ENCODE results near the gene TUBB4A.
"Not testable (repeated sequence)": the region's sequence is repeated elsewhere in the genome, so short reads cannot be mapped to it uniquely, and the experiment has no call there.

TUBB4A gene

DNA sequence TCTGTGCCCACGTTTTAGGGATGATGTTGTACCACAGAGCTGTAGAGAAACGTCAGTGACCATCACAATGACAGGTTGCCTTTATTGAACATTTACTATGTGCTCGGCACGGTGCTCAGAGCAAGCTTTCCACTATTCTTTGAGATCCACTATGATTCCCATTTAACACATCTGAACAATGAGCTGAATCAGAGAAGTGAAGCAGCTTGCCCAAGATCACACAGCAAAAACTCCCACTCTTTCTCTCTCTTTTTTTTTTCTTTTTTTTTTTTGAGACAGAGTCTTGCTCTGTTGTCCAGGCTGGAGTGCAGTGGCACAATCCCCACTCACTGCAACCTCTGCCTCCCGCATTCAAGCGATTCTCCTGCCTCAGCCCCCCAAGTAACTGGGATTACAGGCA lies 20.6 kb upstream of the TUBB4A start:
- DNase-seq: no peak

DNA sequence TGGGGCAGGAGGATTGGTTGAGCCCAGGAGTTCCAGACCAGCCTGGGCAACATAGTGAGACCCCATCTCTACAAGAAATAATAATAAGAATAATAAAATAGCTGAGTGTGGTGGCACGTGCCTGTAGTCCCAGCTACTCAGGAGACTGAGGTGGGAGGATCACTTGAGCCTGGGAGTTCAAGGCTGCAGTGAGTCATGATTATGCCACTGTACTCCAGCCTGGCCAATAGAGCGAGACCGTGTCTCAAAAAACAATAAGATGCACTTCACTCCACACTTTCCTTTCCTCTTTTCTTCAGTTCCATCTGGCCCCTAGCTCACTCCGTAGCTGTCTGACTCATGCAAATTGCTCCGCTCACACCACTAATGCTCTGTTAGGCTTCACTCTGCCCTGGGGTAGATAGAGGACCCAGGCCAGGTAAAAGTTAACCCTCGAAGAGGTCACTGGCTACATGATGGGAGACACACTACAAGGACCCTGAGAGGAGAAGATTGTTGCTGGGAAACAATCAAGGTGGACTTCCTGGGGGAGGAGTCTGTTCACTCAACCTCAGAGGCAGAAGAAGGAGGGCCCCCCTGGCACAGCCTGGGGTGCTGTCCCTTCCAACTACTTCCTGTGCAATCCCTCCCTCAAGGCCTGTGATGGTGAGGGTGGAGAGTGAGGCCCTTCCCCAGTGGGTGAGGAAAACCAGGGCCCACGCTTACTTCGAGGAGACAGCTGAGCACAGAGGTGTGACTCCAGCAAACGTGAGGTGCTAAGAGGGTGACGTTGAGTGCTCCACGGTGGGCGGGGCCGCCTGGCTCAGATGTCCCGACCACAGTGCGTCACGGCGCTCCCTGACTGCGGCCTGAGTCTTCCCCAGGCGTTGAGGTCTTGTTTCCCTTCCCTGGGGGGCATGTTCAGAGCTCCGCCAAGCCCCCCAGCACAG lies 19.9 kb upstream of the TUBB4A start:
- no peak for DNase-seq

DNA sequence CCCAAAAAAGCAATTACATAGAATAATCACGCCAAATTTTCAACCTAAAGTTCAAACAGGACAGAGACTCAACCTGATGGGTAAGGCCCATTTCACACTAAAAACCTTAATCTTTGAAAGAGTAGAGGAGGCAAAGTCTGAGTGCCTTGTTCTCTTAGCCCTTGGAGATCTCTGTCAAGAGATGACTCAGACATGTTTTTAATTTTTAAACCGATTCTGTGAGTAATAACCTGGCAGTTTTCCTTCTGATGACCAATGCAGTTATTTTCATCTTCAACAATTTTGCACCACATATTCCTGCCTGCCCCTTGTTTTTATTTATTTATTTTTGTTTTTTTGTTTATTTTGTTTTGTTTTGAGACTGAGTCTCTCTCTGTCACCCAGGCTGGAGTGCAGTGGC lies 17.2 kb upstream of the TUBB4A start:
- DNase-seq: no peak

DNA sequence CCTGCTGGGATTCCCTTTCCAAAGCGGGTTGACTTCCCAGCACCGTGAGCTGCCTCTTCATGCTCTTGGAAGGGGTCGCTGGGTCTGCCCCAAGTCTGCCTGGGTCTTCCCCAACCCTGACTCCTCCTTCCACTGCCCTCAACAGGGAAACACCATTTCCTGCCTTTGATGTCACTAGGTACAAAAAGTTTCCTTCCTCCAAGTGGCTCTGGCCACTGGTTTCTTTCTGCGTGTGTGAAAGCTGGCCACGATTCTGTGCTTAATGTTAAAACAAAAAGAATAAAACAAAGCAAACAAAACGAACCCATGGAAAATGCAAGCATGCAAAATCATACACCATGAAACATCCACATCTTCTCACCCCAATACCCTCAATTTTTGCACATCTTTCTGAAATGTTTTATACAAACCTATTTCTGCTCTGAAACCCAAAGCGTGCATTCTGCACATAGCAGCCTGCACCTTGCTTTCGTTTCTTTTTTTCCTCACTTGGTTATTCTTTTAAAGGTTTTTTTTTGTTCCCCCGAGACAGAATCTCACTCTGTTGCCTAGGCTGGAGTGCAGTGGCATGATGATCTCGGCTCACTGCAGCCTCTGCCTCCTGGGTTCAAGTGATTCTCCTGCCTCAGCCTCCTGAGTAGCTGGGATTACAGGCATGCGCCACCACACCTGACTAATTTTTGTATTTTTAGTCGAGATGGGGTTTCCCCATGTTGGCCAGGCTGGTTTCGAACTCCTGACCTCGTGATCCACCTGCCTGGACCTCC lies 16.2 kb upstream of the TUBB4A start:
- DNase-seq: peak; percentile 43

DNA sequence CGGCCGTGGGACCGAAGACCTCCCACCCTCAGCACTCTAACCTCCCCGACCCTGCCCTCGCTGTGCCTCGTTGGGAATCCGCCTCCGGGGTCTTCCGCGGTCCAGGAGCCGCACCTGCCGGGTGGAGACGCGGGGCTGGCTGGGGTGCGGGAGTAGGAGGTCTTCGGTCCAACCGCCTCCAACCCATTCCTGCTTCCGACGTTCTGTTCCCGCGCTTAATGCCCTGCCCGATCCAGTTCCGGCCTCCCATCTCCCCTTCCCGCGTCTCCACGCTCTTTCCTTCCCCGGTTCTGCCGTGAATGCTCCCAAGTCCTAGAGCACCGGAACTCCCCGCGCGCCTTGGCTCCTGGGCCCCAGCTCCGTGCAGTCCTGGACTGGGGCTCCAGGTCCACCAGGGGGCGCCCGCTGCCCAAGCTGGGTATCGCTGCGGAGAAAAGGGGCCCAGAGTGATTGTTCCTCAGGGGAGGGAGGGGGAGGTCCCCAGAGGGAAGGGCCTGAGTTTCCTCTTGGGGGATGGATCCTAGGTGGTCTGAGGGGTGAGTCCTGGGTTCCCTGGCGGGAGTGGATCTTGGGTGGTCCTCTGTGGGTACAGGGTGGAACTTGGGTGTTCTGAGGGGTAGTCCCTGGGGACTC lies 14.7 kb upstream of the TUBB4A start:
- DNase-seq: peak; percentile 95

DNA sequence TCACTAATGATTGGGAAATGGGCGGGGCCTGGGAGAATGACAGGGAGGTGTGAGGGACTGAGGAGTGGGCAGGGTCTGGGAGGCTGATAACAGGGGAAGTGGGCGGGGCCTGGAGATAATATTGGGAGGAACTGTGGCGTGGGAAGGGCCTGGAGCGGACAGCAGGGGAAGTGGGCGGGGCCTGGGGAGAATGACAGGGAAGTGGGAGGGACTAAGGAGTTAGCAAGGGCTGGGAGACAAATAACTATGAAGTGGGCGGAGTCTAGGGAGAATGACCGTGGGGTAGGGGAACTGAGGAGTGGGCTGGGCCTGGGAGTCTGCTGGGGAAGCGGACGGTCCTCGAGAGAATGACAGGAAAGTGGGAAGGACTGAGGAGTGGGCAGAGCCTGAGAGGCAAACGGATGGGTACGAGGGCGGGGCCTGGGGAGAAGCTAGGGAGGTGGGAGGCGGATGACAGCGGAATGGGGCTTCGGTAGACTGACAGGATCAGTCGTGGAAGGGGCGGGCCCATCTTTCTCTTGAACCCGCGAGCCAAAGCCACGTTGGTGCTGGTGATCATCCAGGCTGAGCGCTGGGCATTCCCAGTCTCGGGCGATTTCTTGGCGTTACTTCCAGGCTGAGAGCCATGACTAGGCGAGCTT lies 14.0 kb upstream of the TUBB4A start:
- DNase-seq: peak; percentile 81

DNA sequence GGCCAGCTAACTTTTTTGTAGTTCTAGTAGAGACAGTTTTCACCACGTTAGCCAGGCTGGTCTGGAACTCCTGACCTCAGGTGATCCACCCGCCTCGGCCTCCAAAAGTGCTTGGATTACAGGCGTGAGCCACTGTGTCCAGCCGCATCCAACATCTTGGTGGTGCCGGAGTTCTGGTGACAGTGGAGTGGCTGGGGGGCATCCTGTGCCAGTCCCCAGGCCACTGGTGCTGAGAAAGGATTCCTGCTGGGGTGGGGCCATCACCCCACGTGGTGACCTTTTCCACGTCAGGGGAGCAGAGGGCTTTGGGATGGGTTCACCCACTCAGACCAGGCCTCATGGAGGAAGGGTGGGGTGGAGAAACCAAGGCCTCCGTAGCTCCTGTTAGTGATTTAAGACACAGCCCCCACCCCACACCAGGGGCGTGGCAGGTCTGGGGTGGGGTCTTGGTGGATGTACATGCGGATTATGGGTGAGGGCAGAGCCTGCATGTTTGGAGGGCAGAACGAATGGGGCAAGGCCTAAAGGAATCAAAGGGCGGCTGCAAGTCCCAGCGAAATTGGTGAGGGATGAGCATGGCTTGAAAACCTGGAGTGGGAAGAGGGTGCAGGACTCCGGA lies 12.9 kb upstream of the TUBB4A start:
- no peak for DNase-seq

DNA sequence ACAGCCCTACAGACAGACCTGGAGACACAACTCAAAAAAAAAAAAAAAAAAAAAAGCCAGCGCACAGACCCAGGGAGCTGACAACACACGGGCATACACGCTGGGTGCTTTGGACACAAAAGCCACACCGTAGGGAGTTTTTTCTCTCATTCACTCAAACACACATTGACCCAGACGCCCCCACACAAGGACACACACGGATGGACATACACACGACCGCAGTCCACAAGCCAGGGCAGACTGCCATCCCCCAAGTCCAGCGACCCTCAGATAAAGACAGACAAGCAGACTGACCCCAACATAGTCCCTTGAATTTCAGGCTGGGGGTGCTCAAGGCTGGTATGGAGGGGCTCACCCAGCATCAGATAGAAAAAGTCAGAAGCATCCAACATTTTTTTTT lies 12.0 kb upstream of the TUBB4A start:
- DNase-seq: no peak

DNA sequence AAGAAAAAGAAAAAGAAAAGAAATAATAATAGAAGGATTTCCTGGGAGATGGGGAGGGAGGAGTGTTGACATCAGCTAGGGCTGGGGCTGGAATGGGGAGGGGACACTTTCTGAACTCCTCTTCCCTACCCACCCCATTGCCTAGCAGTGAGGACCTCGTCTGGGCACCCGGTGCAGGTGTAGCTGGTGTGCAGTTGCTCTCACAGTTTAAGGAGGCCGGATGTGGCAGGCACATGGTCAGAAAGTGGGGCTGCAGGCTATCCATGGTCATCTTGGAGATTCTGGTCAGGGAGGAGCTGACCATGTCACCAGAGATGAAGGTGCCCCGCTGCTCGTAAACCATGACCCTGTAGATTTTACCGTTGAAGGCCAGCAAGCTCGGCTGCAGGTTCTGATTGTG lies 8.5 kb upstream of the TUBB4A start:
- DNase-seq: no peak

DNA sequence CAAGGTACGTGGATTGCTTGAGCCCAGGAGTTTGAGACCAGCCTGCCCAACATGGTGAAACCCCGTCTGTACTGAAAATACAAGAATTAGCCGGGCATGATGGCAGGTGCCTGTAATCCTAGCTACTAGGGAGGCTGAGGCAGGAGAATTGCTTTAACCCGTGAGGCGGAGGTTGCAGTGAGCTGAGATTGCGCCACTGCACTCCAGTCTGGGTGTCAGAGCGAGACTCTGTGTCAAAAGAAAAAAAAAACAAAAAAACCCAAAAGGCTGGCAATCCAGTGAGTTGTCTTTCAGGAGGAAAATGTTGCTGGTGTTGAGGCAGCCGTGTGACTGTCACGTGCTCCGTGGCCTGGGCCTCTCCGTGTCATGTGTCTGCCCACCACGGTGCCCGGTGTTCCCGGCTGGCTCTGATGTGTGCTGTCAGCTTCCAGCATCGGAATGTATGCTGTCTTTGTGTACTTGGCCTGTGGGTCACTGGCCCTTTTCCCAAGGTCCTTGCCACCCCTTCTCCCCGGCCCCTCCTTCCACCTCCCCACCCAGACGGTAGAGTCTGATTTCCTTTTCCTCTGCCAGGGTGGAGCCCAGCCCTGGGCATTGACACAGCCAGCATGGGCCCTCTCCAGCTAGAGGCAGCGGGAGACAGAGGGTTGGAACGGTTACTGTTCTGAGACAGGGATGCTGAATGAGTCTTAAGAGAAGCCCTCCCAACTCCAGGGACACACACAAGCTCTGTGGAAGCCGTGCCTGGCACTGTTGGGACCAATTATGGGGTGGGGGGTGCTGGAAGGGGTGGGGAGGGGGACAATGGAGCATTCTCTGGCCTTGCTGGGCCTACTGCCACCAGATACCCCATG lies 7.2 kb upstream of the TUBB4A start:
- DNase-seq: no peak

DNA sequence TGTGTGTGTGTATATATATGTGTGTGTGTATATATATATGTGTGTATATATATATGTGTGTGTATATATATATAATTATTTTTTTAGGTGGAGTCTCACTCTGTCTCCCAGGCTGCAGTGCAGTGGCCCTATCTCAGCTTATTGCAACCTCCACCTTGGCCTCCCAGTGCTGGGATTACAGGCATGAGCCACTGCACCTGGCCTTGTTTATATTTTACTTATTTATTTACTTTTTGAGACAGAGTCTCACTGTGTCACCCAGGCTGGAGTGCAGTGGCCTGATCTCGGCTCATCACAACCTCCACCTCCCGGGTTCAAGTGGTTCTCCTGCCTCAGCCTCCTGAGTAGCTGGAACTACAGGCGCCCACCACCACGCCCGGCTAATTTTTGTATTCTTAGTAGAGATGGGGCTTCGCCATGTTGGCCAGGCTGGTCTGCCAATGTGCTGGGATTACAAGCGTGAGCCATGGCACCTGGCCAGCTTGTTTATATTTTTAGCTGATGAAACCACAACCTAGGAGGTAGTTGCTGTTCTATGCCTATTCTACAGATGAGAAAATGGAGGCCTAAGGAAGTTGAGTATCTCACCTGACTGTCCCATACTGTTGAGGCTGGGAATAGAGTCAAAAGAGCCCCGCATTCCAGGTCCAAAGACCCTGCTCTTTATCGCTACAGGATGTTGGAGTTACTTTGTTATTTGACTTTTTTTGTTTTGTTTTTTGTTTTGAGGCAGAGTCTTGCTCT lies 6.1 kb upstream of the TUBB4A start:
- DNase-seq: not testable (repeated sequence)

DNA sequence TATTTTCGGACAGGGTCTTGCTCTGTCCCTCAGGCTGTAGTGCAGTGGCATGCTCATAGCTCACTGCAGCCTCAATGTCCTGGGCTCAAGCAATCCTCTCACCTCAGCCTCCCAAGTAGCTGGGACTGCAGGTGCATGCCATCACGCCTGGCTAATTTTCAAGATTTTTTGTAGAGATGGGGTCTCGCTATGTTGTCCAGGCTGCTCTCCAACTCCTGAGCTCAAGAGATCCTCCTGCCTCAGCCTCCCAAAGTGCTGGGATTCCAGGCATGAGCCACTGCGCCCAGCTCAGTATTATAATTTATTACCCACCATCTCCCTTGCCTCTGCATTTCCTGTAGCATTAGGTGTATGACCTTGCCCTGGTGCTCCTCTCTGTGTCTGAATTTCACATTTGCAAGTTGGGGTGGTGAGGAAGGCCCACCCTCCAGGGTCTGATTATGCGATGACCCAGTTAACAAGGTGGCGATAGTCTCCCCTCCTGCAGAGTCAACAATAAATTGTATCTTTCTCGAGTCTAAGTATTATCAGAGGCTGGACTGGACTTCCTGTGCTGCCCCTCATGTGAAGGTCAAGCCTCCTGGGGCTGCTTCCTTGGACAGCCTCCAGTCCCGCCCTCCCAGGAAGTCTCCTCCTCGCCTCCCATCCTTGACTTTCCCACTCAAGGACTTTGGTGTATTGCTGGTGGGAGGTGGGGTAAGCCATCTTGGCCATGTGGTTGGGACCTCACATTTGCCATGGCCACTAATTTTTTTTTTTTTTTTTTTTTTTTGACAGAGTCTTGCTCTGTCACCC lies 1.5 kb upstream of the TUBB4A start:
- DNase-seq: no peak

DNA sequence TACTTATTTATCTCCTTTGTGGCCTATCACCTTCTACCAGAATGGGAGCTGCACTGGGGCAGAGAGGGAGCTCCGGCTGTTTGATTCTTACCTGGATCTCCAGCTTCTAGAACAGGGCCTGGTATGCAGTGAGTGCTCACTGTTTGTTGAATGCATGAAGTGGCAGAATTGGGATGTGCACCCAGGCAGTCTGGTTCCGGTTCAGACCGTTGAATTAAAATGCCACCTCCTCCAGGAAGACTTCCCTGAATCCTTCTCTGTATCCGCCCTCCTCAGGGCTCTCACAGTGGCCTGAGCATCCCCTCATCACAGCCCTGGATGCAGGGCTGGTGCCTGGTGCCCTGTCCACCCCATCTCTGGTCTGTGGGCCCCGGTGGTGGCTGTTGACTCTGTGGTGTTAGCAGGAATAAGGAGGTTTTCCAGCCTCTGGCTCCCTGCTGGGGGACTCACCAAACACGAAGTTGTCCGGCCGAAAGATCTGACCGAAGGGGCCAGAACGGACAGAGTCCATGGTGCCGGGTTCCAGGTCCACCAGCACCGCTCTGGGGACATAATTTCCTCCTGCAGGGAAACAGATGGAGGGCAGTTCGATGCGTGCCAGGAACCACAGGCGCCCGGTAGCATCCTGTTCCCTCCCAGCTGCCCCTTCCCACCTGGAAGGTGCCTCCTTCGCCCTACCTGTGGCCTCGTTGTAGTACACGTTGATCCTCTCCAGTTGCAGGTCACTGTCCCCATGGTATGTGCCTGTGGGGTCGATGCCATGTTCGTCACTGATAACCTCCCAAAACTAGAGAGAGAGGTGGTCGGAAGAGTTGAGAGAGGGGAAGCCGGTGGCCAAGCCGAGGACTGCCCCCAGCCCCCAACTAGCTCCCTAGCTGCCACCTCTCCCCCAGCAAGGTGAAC lies 1.0 kb downstream of the TUBB4A start:
- DNase-seq: no peak

DNA sequence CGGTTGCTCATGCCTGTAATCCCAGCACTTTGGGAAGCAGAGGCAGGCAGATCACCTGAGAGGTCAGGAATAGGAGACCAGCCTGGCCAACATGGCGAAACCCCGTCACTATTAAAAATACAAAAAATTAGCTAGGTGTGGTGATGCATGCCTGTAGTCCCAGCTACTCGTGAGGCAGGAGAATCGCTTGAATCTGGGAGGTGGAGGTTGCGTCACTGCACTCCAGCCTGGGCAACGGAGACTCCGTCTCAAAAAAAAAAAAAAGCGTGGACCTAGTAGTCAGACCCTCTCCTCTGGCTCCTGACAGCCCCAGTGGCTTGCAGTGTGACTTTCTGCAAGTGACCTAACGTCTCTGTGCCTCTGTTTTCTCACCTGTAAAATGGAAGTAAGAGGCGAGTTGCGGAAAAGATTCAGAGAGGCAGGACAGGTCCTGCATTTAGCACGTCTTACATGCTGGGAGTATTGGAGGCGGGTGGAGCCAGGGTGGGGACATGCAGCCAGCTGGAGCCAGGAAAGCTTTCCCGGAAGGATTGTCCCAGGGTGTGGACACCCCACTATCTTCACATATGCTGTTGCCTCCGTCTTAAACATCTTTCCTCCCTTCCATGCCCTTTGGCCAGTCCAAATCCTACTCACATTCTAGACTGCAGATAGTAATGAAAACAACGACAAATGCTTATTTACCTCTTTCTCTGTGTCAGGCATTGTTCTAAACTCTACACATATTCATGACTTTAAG lies 2.9 kb downstream of the TUBB4A start:
- no peak for DNase-seq

DNA sequence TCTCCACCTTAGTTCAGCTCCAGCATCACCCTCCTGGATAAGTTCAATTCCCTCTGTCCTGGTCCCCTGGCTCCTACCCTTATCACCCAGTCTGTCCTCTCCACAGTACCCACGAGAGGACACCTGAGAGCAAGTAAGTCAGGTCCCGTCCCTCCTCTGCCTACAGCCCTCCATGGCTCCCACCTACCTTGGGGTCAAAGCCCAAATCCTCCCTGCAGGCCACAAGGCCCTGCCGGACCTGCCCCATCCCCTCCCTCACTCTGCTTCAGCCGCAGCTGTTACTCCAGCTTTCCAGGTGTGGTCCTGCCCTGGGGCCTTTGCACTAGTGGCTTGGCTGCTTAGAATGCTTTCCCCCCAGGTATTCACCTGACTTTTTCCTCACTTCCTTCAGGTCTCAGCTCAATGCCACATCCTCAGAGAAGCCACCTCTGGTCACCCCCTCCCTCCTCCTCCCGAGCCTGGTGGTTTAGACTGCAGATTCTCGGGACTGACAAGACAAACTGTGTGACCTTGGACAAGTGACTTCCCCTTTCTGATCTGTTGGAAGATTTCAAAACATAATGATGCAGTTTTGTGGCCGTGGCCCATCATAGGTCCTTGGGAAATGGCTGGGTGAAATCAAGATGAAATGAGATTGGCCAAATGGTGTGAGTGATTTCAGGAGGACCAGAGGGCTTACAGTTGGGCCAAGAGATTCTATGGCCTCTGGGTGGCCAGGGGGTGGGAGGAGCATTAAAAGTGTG lies 3.6 kb downstream of the TUBB4A start:
- DNase-seq: no peak

DNA sequence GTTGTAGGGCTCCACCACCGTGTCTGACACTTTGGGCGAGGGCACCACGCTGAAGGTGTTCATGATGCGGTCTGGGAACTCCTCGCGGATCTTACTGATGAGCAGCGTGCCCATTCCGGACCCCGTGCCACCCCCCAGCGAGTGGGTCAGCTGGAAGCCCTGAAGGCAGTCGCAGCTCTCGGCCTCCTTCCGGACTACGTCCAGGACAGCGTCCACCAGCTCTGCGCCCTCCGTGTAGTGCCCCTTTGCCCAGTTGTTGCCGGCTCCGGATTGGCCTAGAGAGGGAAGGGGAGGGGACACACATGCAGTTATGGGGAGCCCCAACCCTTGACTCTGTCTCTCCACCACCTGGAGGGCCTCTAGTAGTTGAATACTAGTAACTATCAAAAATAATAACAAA lies 6.2 kb downstream of the TUBB4A start:
- DNase-seq: no peak

DNA sequence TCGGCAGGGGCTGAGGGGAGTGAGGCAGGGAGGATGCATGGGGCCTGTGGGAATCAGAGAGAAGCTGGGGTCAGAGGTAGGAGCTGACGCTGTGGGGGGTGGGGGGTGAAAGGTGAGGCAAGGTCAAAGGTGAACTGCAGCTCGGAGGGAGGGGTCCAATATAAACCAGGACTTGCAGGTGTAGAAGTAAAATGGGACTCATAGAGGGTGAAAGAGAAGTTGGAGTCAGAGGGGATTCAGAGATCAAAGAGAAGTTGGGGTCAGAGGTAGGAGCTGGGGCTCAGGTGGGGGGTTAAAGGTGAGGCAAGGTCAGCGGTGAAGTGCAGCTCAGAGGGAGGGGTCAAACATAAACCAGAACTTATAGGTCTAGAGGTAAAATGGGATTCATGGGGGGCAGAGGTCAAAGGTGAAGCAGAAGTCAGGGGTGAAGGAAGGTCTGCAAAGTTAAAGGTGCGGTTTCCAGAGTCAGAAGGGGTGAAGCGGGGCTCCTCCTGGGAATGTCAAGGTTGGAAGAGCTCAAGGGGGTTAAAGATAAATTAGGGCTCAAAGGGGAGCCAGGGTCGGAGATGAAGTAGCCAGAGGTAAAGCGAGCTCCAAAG lies 7.6 kb downstream of the TUBB4A start:
- DNase-seq: no peak

Measured in activated CD4-positive, CD25-positive, alpha-beta regulatory T cell treated with anti-CD3 and anti-CD28 coated beads, Interleukin-2, amount 50 U/mL, for 72 hours (primary cell).